Naive thymus-derived CD8-positive, alpha-beta T cell (primary cell): ENCODE data around the gene LCE3E. TPM values are rescaled to one million over a fixed set of nuclear protein-coding genes. Genes with fewer than 3 reads are reported as not detected.
"Not testable (repeated sequence)": the region's sequence is repeated elsewhere in the genome, so short reads cannot be mapped to it uniquely, and the experiment has no call there.

ENCODE experiments used
- ATAC-seq, 2 donors: fragments of 150-1000 bp; cut with Tn5 transposase in 1 of 2; sonication (Bioruptor Pico), chemical (Tn5 transposase) in 1 of 2; 1 replicate in 1 of 2; 2 replicates in 1 of 2; pipeline ENCODE4 v1.10.0; 2021; ENCODE audit warnings: mild to moderate bottlenecking in 2 of 2, moderate library complexity in 2 of 2
- POLR2A ChIA-PET: fragments of 350-600 bp; sonication (Branson Sonifier 250); formaldehyde crosslinking; loops from one replicate; lab custom pipeline; 2021; ENCODE audit warnings: antibody characterized with exemption; lab: Charles Lee
- DNase-seq, 10 donors: peaks; one replicate each; pipeline versions ENCODE4 v3.0.0 to v3.0.0-alpha.2; 2020 to 2022
- H3K27ac Mint-ChIP-seq, 10 donors: one replicate each; pipeline ENCODE4 v1.8.0; 2020 to 2022; ENCODE audit warnings: mild to moderate bottlenecking in 10 of 10, mixed read lengths in 10 of 10, moderate library complexity in 4 of 10, inconsistent platforms in 1 of 10
- H3K27me3 Mint-ChIP-seq, 5 donors: one replicate each; pipeline ENCODE4 v1.8.0; 2021 to 2022; ENCODE audit warnings: mixed read lengths in 5 of 5
- H3K36me3 Mint-ChIP-seq, 3 donors: one replicate each; pipeline ENCODE4 v1.8.0; 2020 to 2022; ENCODE audit warnings: mixed read lengths in 3 of 3, mild to moderate bottlenecking in 2 of 3, inconsistent platforms in 1 of 3
- H3K4me1 Mint-ChIP-seq, 4 donors: one replicate each; pipeline ENCODE4 v1.8.0; 2021 to 2022; ENCODE audit warnings: mixed read lengths in 4 of 4
- H3K4me3 Mint-ChIP-seq, 10 donors: one replicate each; pipeline ENCODE4 v1.8.0; 2020 to 2022; ENCODE audit warnings: mild to moderate bottlenecking in 10 of 10, mixed read lengths in 10 of 10, moderate library complexity in 6 of 10, inconsistent platforms in 1 of 10
- H3K9me3 Mint-ChIP-seq, 9 donors: one replicate each; pipeline ENCODE4 v1.8.0; 2020 to 2022; ENCODE audit warnings: mixed read lengths in 9 of 9, mild to moderate bottlenecking in 3 of 9, inconsistent platforms in 1 of 9, moderate library complexity in 1 of 9
- polyA plus RNA-seq, 3 donors: library from polyadenylated mRNA; unstranded; fragments of 300-500 nt; fragmentation: Illumina TruSeq; gene quantifications; one replicate each; pipeline ENCODE4 v1.2.3, GENCODE V29; 2021
- total RNA-seq, 8 experiments: library from RNA in 2 of 8; stranded (reverse) in 2 of 8; gene quantifications; one replicate each; pipeline ENCODE4 v1.2.3 and lab custom pipeline; 2021 to 2026

LCE3E gene, protein sequence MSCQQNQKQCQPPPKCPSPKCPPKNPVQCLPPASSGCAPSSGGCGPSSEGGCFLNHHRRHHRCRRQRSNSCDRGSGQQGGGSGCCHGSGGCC
- total RNA-seq (not detected), polyA plus RNA-seq (not detected), total RNA-seq (lab: John Stamatoyannopoulos, UW) (0 reads per million in 6 experiments)

DNA sequence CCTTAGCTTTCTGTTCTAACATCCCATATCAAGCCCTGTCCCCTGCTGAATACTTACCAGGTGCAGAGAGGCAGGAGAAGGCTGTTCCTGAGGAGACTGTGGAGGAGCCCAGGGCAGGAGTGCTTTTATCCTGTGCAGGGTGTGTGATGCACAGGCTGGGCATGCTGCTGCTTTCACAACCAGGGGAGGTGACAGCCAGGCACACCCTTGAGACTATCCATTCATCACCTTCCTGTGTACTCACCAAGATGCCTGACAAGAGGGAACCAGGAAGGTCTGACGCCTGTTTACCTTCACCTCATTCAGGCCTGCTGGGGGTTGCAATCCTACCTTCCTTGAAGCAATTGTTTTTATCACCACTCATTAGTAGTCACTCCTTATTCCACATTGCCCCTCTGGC lies at the start of gene LCE3E:
Gene LCE3E (minus strand): TSS at position 100 of the 400 bp plus-strand sequence. CDS start 572 bp downstream, outside the sequence.
- H3K36me3 Mint-ChIP-seq = peaks cover 0 to 17% (median 4%) of the 10 kb centered on the region in 3 donors
- H3K27ac Mint-ChIP-seq = no peak within 1 kb of the TSS
- POLR2A ChIA-PET = no interaction called here
- H3K9me3 Mint-ChIP-seq = peaks cover 10 to 32% (median 16%) of the 10 kb centered on the region in 9 donors
- no peak within 1 kb of the TSS for H3K4me3 Mint-ChIP-seq
- peaks cover 4 to 21% (median 10%) of the 10 kb centered on the region in 5 donors for H3K27me3 Mint-ChIP-seq
- no peaks in the 10 kb centered on the region for H3K4me1 Mint-ChIP-seq
- ATAC-seq (no peak), DNase-seq (no peak)

DNA sequence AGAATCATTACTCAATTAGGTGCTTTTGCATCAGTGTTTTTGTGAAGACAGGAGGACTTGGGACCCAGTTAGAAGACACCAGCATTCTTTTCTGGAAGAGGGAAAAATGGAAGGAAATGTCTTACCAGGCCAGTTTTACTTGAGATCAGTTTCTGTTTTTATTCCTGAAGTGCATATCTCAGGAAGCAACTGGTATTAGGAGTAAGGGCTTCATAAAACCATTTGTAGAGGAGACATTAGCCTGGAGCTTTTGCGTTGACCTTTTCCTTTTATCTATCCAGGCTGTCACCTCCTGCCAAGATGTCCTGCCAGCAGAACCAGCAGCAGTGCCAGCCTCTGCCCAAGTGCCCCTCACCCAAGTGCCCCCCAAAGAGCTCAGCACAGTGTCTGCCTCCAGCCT lies 46.9 kb upstream of the LCE3E start, which contains the start of gene LCE3B:
Gene LCE3B (plus strand): TSS at position 301 of the 400 bp plus-strand sequence. CDS start 0 bp downstream, at position 301.
- no peaks in the 10 kb centered on the region for H3K4me1 Mint-ChIP-seq
- peak within 1 kb of the TSS in 1 of 10 donors; percentile 18 for H3K27ac Mint-ChIP-seq
- H3K4me3 Mint-ChIP-seq = no peak within 1 kb of the TSS
- POLR2A ChIA-PET = no interaction called here
- H3K27me3 Mint-ChIP-seq = peaks cover 0 to 21% (median 9%) of the 10 kb centered on the region in 5 donors
- H3K36me3 Mint-ChIP-seq = peaks cover 0 to 3% (median 0%) of the 10 kb centered on the region in 3 donors
- peaks cover 0 to 12% (median 6%) of the 10 kb centered on the region in 9 donors for H3K9me3 Mint-ChIP-seq
- ATAC-seq (no peak), DNase-seq (no peak)

DNA sequence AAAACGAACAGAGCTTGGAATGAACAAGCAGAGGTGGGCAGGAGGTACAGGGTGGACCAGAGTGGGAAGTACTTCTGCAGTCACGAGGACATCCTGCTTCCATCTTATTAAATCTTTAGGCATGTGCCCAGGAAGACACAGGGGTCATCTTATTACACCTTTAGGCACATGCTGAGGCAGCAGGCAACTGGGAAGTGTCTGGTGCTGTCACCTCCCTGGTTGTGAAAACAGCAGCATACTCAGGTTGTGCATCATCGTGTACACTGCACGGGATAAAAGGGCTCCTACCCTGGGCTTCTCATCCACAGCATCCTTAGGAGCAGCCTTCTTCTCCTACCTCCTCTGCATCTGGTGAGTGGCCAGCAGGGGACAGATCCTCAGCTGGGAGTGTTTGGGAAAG lies 33.4 kb upstream of the LCE3E start, which contains the start of gene LCE3C:
Gene LCE3C (plus strand): TSS at position 301 of the 400 bp plus-strand sequence. CDS start 498 bp downstream, outside the sequence.
- Mint-ChIP-seq H3K4me3 (no peak within 1 kb of the TSS), H3K4me1 (no peaks in the 10 kb centered on the region), H3K27ac (peak within 1 kb of the TSS in 1 of 10 donors; percentile 13), H3K27me3 (peaks cover 0 to 9% (median 4%) of the 10 kb centered on the region in 5 donors), H3K36me3 (no peaks in the 10 kb centered on the region), H3K9me3 (peaks cover 0 to 7% (median 0%) of the 10 kb centered on the region in 9 donors)
- no peak for DNase-seq
- POLR2A ChIA-PET = no interaction called here
- no peak for ATAC-seq

DNA sequence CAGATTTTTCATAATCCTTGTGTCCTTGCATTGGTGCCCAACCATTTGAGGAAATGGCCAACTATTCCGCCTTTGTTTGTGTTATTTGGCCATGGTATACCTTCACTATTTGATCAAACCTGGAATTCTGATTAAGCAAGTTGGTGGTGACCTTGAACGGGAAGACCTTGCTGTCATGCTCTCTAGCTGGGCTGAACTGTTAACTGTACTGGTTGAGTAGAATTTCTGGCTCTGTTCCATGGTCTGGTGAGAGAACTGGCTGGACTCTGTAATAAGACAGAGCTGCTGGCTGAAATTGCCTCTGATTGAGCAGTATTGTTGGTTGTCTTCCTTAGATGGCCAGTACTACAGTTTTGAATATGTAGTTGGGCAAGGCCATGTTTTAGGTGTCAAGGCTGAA lies 30.4 kb upstream of the LCE3E start:
- no peak overlapping the region for H3K4me3 Mint-ChIP-seq
- H3K9me3 Mint-ChIP-seq = peaks cover 0 to 10% (median 0%) of the 10 kb centered on the region in 9 donors
- no peak overlapping the region for H3K27ac Mint-ChIP-seq
- H3K4me1 Mint-ChIP-seq = no peaks in the 10 kb centered on the region
- POLR2A ChIA-PET = no interaction called here
- ATAC-seq = no peak
- peaks cover 0 to 6% (median 0%) of the 10 kb centered on the region in 5 donors for H3K27me3 Mint-ChIP-seq
- no peak for DNase-seq
- H3K36me3 Mint-ChIP-seq = no peaks in the 10 kb centered on the region

DNA sequence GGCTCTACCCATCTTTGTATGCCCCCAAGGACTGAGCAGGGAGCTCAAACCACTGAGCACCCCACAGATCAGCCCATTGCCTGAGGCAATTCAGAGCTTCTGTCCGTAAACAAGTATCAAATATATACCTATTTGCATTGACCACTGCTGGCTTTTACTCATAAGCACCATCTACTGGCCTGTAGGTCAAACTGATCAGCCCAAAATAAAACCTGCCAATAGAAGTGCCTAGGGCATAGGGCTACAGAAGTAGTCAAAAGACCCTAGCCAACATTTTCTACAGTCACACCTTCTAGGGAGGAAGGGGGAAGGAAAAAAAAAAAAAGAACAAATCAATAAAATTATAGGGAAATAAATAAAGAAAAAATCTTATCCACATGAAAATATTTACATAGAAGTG lies 19.0 kb upstream of the LCE3E start:
- DNase-seq = no peak
- H3K9me3 Mint-ChIP-seq = peaks cover 0 to 4% (median 0%) of the 10 kb centered on the region in 9 donors
- no peaks in the 10 kb centered on the region for H3K4me1 Mint-ChIP-seq
- no peak overlapping the region for H3K4me3 Mint-ChIP-seq
- no peak overlapping the region for H3K27ac Mint-ChIP-seq
- POLR2A ChIA-PET = no interaction called here
- no peak for ATAC-seq
- H3K36me3 Mint-ChIP-seq = no peaks in the 10 kb centered on the region
- H3K27me3 Mint-ChIP-seq = peaks cover 1 to 6% (median 3%) of the 10 kb centered on the region in 5 donors

DNA sequence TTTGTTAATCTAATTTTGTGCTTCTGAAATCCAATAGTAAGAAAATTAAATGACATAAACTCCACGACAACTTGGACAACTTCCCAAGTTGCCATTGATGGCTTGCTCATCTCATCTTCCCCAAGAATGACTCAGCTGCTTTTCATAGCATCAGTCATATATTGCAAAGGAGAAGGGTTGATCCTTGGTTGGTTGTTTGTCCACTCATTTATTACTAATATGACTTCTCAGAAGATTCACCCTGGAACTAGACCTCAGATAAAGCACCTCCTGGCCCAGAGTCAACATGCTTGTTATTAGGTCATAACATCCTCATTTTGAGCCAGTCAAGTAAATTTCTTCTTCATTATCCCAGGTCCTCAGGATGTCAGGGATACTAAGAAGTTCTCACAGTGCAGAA lies 16.1 kb upstream of the LCE3E start:
- H3K4me3 Mint-ChIP-seq = no peak overlapping the region
- ATAC-seq (no peak), DNase-seq (no peak)
- POLR2A ChIA-PET = no interaction called here
- no peaks in the 10 kb centered on the region for H3K36me3 Mint-ChIP-seq
- no peaks in the 10 kb centered on the region for H3K4me1 Mint-ChIP-seq
- H3K27me3 Mint-ChIP-seq = peaks cover 4 to 22% (median 14%) of the 10 kb centered on the region in 5 donors
- H3K9me3 Mint-ChIP-seq = peaks cover 0 to 4% (median 0%) of the 10 kb centered on the region in 9 donors
- no peak overlapping the region for H3K27ac Mint-ChIP-seq

DNA sequence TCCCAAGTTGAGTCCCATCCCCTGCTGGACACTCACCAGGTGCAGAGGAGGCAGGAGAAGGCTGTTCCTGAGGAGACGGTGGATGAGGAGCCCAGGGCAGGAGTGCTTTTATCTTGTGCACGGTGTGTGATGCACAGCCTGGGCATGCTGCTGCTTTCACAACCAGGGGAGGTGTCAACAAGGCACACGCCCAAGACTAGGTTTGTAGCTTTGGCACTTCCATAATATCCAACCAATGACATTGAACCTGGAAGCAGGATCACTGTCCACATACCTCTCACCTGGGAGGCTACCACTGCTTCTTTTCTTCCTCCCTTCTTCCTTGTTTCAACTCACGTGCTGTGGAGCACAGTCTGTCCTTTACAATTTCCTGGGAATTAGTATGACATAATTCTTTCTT lies 13.9 kb upstream of the LCE3E start, which contains the start of gene LCE3D:
Gene LCE3D (minus strand): TSS at position 84 of the 400 bp plus-strand sequence. CDS start 580 bp downstream, outside the sequence.
- H3K27me3 Mint-ChIP-seq = peaks cover 8 to 27% (median 14%) of the 10 kb centered on the region in 5 donors
- H3K9me3 Mint-ChIP-seq = peaks cover 0 to 2% (median 0%) of the 10 kb centered on the region in 9 donors
- H3K36me3 Mint-ChIP-seq = no peaks in the 10 kb centered on the region
- DNase-seq (no peak), ATAC-seq (no peak)
- no peaks in the 10 kb centered on the region for H3K4me1 Mint-ChIP-seq
- POLR2A ChIA-PET = no interaction called here
- H3K4me3 Mint-ChIP-seq = no peak within 1 kb of the TSS
- H3K27ac Mint-ChIP-seq = no peak within 1 kb of the TSS

DNA sequence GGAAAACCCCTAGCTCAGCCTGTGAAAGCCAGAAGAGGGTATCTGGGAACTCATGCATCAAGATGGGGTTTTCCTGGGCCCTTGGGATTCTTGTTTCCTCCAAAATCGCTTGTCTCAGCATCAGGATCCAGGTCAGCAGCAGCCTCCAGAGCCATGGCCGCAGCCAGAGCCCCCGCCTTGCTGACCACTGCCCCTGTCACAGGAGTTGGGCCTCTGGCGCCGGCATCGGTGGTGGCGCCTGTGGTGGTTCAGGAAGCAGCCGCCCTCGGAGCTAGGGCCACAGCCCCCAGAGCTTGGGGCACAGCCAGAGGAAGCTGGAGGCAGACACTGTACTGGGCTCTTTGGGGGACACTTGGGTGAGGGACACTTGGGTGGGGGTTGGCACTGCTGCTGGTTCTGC lies 12.9 kb upstream of the LCE3E start:
- ATAC-seq, H3K9me3 Mint-ChIP-seq, H3K27ac Mint-ChIP-seq, DNase-seq, H3K4me1 Mint-ChIP-seq, H3K4me3 Mint-ChIP-seq, H3K36me3 Mint-ChIP-seq, POLR2A ChIA-PET: not testable (repeated sequence)
- H3K27me3 Mint-ChIP-seq = peaks cover 13 to 36% (median 18%) of the 10 kb centered on the region in 5 donors

DNA sequence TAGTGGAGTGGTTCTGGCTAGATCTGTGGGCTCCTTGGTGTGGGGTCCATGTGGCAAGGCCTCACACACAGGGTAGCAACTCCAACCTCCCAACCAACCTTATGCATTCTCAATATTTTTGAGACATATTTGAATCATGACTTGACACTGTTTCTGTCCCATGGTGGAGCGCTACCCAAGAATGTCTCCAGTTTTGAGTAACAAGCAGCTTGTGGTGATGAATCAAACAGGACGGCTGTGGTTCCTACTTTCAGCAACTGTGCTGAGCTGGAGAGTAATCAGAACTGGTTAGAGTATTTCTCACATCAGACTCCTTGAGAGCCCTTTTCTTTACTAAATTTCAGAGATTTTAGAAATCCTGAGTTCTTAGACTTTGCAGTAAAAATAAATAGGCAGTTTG lies 10.6 kb upstream of the LCE3E start:
- no peaks in the 10 kb centered on the region for H3K4me1 Mint-ChIP-seq
- DNase-seq = no peak
- no peak overlapping the region for H3K27ac Mint-ChIP-seq
- H3K27me3 Mint-ChIP-seq = peaks cover 21 to 60% (median 35%) of the 10 kb centered on the region in 5 donors
- no peak overlapping the region for H3K4me3 Mint-ChIP-seq
- H3K36me3 Mint-ChIP-seq = no peaks in the 10 kb centered on the region
- POLR2A ChIA-PET = no interaction called here
- ATAC-seq = no peak
- no peaks in the 10 kb centered on the region for H3K9me3 Mint-ChIP-seq

DNA sequence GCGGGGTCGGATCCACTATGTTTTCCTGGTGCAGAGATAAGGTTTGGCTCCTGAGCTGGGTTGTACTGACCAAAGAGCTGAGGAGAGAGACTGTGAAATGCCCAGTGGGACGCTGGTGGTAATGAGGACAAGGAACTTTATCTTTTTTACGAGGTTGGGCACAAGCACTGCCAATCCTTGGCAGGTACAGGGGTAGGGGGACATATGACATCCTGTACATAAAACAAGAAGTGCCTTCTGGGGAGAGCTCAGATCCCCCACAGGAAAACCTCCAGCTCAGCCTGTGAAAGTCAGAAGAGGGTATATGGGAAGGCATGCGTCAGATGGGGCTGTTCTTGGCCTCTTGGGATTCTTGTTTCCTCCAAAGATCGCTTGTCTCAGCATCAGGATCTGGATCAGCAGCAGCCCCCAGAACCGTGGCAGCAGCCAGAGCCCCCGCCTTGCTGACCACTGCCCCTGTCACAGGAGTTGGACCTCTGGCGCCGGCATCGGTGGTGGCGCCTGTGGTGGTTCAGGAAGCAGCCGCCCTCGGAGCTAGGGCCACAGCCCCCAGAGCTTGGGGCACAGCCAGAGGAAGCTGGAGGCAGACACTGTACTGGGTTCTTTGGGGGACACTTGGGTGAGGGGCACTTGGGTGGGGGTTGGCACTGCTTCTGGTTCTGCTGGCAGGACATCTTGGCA lies 905 bp downstream of the LCE3E start:
- peaks cover 0 to 16% (median 5%) of the 10 kb centered on the region in 5 donors for H3K27me3 Mint-ChIP-seq
- peaks cover 0 to 13% (median 4%) of the 10 kb centered on the region in 3 donors for H3K36me3 Mint-ChIP-seq
- H3K4me3 Mint-ChIP-seq = no peak overlapping the region
- H3K4me1 Mint-ChIP-seq = no peaks in the 10 kb centered on the region
- DNase-seq = no peak
- peaks cover 9 to 23% (median 13%) of the 10 kb centered on the region in 9 donors for H3K9me3 Mint-ChIP-seq
- no peak for ATAC-seq
- POLR2A ChIA-PET = no interaction called here
- H3K27ac Mint-ChIP-seq = no peak overlapping the region

DNA sequence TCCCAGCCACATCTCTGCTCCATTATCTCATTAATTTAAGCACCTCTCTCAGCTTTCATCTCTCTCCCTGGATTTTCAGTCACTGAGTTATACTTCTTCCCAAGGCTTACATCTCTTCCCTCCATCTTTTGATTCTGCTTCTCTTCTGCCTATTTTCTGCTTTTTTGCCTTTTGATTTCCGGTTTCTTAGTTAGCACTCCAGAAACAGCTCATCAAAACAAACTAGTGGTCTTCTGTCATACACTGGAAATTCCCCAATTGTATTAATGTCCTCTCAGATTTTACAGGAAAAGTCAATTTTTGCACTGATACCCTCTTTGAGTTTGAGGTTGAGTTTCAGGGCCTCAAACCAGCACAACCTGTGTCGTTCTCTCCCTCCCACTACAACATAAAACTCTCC lies 1.5 kb downstream of the LCE3E start:
- DNase-seq (no peak), ATAC-seq (no peak)
- peaks cover 0 to 12% (median 4%) of the 10 kb centered on the region in 3 donors for H3K36me3 Mint-ChIP-seq
- H3K4me1 Mint-ChIP-seq = no peaks in the 10 kb centered on the region
- H3K4me3 Mint-ChIP-seq = no peak overlapping the region
- POLR2A ChIA-PET = no interaction called here
- peaks cover 9 to 22% (median 13%) of the 10 kb centered on the region in 9 donors for H3K9me3 Mint-ChIP-seq
- H3K27me3 Mint-ChIP-seq = peaks cover 0 to 16% (median 5%) of the 10 kb centered on the region in 5 donors
- no peak overlapping the region for H3K27ac Mint-ChIP-seq

DNA sequence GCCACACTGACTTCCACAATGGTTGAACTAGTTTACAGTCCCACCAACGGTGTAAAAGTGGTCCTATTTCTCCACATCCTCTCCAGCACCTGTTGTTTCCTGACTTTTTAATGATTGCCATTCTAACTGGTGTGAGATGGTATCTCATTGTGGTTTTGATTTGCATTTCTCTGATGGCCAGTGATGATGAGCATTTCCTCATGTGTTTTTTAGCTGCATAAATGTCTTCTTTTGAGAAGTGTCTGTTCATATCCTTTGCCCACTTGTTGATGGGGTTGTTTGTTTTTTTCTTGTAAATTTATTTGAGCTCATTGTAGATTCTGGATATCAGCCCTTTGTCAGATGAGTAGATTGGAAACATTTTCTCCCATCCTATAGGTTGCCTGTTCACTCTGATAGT lies 18.2 kb downstream of the LCE3E start:
- H3K36me3 Mint-ChIP-seq, POLR2A ChIA-PET, H3K27ac Mint-ChIP-seq, H3K4me3 Mint-ChIP-seq, DNase-seq, H3K9me3 Mint-ChIP-seq, ATAC-seq, H3K4me1 Mint-ChIP-seq: not testable (repeated sequence)
- peaks cover 3 to 28% (median 8%) of the 10 kb centered on the region in 5 donors for H3K27me3 Mint-ChIP-seq

DNA sequence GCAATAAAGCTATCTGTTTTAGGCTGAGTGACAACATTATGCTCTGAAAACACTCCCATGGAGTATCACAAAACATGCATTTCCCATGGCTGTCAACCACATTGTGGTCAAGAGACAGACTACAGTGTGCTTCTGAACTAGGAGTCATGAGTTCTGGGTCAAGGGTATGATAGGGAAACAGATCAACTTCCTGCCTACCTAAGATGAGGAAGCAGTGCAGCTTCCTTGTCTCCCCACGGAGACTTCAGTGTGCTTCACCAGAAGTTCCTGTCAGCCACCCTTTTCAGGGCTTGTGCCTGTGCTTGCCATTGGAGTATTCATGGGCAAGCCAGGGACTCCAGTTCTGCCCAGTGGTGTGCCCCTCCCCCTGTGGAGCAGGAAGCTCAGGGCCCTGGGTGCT lies 19.9 kb downstream of the LCE3E start:
- H3K27ac Mint-ChIP-seq = no peak overlapping the region
- ATAC-seq (no peak), DNase-seq (no peak)
- POLR2A ChIA-PET = no interaction called here
- peaks cover 0 to 1% (median 0%) of the 10 kb centered on the region in 3 donors for H3K36me3 Mint-ChIP-seq
- peaks cover 0 to 2% (median 0%) of the 10 kb centered on the region in 4 donors for H3K4me1 Mint-ChIP-seq
- peaks cover 0 to 4% (median 0%) of the 10 kb centered on the region in 9 donors for H3K9me3 Mint-ChIP-seq
- H3K27me3 Mint-ChIP-seq = peaks cover 5 to 26% (median 12%) of the 10 kb centered on the region in 5 donors
- no peak overlapping the region for H3K4me3 Mint-ChIP-seq
